K562 (cell line): ENCODE measurements around the gene NMNAT3. TPM values are rescaled to one million over a fixed set of nuclear protein-coding genes. Genes with fewer than 3 reads are reported as not detected.

Source experiments
- ATAC-seq: fragments of 200-7000 bp; cut with Tn5 transposase; 3 replicates; pipeline ENCODE4 v1.9.1; 2020; ENCODE audit warnings: moderate library complexity
- BruUV-seq: library from RNA; stranded (reverse); fragments of 400-500 nt; replicated peaks from 2 replicates; lab custom pipeline; 2021; lab: Mats Ljungman, UMichigan
- CTCF ChIA-PET: fragments of 300-600 bp; formaldehyde crosslinking; extraction: SDS; loops from one replicate; lab custom pipeline; 2021; ENCODE audit warnings: low intra/inter-chr PET ratio; lab: Yijun Ruan, JAX
- POLR2A ChIA-PET: fragments of 300-600, 350-650 bp; sonication (Branson Sonifier 250); formaldehyde crosslinking; extraction: SDS; loops from one replicate; lab custom pipeline; 2021; ENCODE audit warnings: antibody characterized with exemption, inconsistent platforms; lab: Yijun Ruan, JAX
- DNase-seq, 4 experiments: peaks; one replicate each; pipeline versions ENCODE4 v3.0.0 to v3.0.0-alpha.2; 2011 to 2018; ENCODE audit warnings: low spot score in 3 of 4, mixed read lengths in 3 of 4; ENCODE audit errors: extremely low read depth in 1 of 4
- FAIRE-seq: peaks from 2 replicates; lab custom pipeline; 2011; peaks lifted over from hg19 to GRCh38; lab: Jason Lieb, UNC
- H2AFZ ChIP-seq: 2 replicates; pipeline ENCODE4 v1.6.0; 2011; ENCODE audit warnings: low read depth, low read length, control low read depth, inconsistent platforms
- H3K27ac ChIP-seq: fragments of 200-600 bp; 3 replicates; pipeline ENCODE4 v1.8.0; 2011; ENCODE audit warnings: low read depth, mild to moderate bottlenecking, control low read depth, inconsistent platforms, low read length, moderate library complexity, mixed read lengths; ENCODE audit errors: extremely low read depth
- H3K27me3 ChIP-seq, 2 experiments: fragments of 300-600 bp in 1 of 2; 2 replicates in 1 of 2; 3 replicates in 1 of 2; pipeline versions ENCODE4 v1.6.0 to v1.8.0; 2011; ENCODE audit warnings: inconsistent platforms in 2 of 2, low read length in 2 of 2, mild to moderate bottlenecking in 1 of 2, mixed read lengths in 1 of 2, moderate library complexity in 1 of 2; ENCODE audit not compliant: control insufficient read depth in 2 of 2, insufficient read depth in 2 of 2
- H3K36me3 ChIP-seq: fragments of 300-600 bp; 3 replicates; pipeline ENCODE4 v1.8.0; 2011; ENCODE audit warnings: mild to moderate bottlenecking, low read length, inconsistent platforms; ENCODE audit not compliant: control insufficient read depth, insufficient read depth
- H3K4me1 ChIP-seq, 2 experiments: fragments of 200-600 bp in 1 of 2; replicated peaks in 1 of 2; 2 replicates in 1 of 2; 3 replicates in 1 of 2; pipeline versions ENCODE4 v1.5.1 to v1.8.0; 2011; ENCODE audit warnings: inconsistent platforms in 2 of 2, low read length in 2 of 2, mild to moderate bottlenecking in 1 of 2, mixed read lengths in 1 of 2, moderate library complexity in 1 of 2; ENCODE audit not compliant: control insufficient read depth in 2 of 2, insufficient read depth in 2 of 2
- H3K4me2 ChIP-seq: 2 replicates; pipeline ENCODE4 v1.6.1; 2011; ENCODE audit warnings: low read length, control low read depth, inconsistent platforms, mixed read lengths; ENCODE audit not compliant: insufficient read depth
- H3K4me3 ChIP-seq: fragments of 200-600 bp; sonication (generic), shearing (Covaris generic); 2 replicates; pipeline ENCODE4 v1.5.1; 2016; ENCODE audit warnings: control low read depth, inconsistent platforms
- H3K79me2 ChIP-seq: fragments of 200-600 bp; 3 replicates; pipeline ENCODE4 v1.8.0; 2011; ENCODE audit warnings: low read length, inconsistent platforms; ENCODE audit not compliant: control insufficient read depth, insufficient read depth
- H3K9ac ChIP-seq, 2 experiments: 2 replicates each; pipeline versions ENCODE4 v1.6.0 to v1.6.1; 2011; ENCODE audit warnings: low read depth in 2 of 2, low read length in 2 of 2, control low read depth in 1 of 2, inconsistent platforms in 1 of 2, mild to moderate bottlenecking in 1 of 2, mixed read lengths in 1 of 2; ENCODE audit not compliant: insufficient read depth in 1 of 2
- H3K9me1 ChIP-seq: one replicate; pipeline ENCODE4 v1.6.0; 2011; ENCODE audit warnings: inconsistent platforms, mild to moderate bottlenecking, low read length, moderate library complexity; ENCODE audit not compliant: control insufficient read depth, insufficient read depth
- H3K9me3 ChIP-seq: replicated peaks from 2 replicates; pipeline ENCODE4 v1.5.1; 2011; ENCODE audit warnings: low read depth, low read length, inconsistent platforms; ENCODE audit not compliant: control insufficient read depth, insufficient read depth
- H4K20me1 ChIP-seq: replicated peaks from 2 replicates; pipeline ENCODE4 v1.6.1; 2011; ENCODE audit warnings: low read length, inconsistent platforms, mixed read lengths; ENCODE audit not compliant: control insufficient read depth, insufficient read depth
- BHLHE40 ChIP-seq: IDR thresholded peaks from 2 replicates; pipeline ENCODE4 v1.6.1; 2011; ENCODE audit warnings: low read length, improper control_type of control experiment
- BRD9 ChIP-seq: fragments of 450-650 bp; IDR thresholded peaks from 2 replicates; pipeline ENCODE4 v1.6.1; 2018; ENCODE audit warnings: low read depth; ENCODE audit not compliant: partially characterized antibody
- BRF1 ChIP-seq: IDR thresholded peaks from 3 replicates; pipeline ENCODE4 v1.6.1; 2011; ENCODE audit warnings: borderline replicate concordance, mild to moderate bottlenecking; ENCODE audit not compliant: insufficient read length; ENCODE audit errors: extremely low read depth
- EHMT2 ChIP-seq: fragments of 450-650 bp; IDR thresholded peaks from 2 replicates; pipeline ENCODE4 v1.6.1; 2018; ENCODE audit warnings: antibody characterized with exemption
- FOXP1 ChIP-seq: sonication (generic); formaldehyde crosslinking; IDR thresholded peaks from 2 replicates; pipeline ENCODE4 v1.8.0; 2022; ENCODE audit warnings: mild to moderate bottlenecking, missing genetic modification reagents
- HDGF ChIP-seq: fragments of 450-650 bp; IDR thresholded peaks from 2 replicates; pipeline ENCODE4 v1.6.1; 2016
- HNRNPK ChIP-seq: fragments of 200-400 bp; formaldehyde crosslinking; IDR thresholded peaks from one replicate; pipeline ENCODE4 v1.6.1; 2018; ENCODE audit warnings: mild to moderate bottlenecking, low read depth, low read length; ENCODE audit not compliant: poor library complexity, severe bottlenecking
- POLR2A ChIP-seq: fragments of 450-650 bp; conservative IDR thresholded peaks from 2 replicates; pipeline ENCODE4 v1.6.1; 2016
- POLR3A ChIP-seq: IDR thresholded peaks from 2 replicates; pipeline ENCODE4 v1.6.1; 2011; ENCODE audit warnings: borderline replicate concordance, mild to moderate bottlenecking, moderate library complexity; ENCODE audit not compliant: insufficient read length, insufficient read depth; ENCODE audit errors: extremely low read depth
- RBFOX2 ChIP-seq: fragments of 200-400 bp; formaldehyde crosslinking; IDR thresholded peaks from 2 replicates; pipeline ENCODE4 v1.6.1; 2017; ENCODE audit warnings: low read depth, mild to moderate bottlenecking, low read length, moderate library complexity
- REST ChIP-seq, 2 experiments: fragments of 450-650 bp; formaldehyde crosslinking in 1 of 2; IDR thresholded peaks; 2 replicates each; pipeline versions ENCODE4 v1.4.0 to v1.6.1; 2014 to 2020; ENCODE audit warnings: mild to moderate bottlenecking in 2 of 2, borderline replicate concordance in 1 of 2, low read depth in 1 of 2
- TAL1 ChIP-seq: fragments of 450-650 bp; IDR thresholded peaks from 2 replicates; pipeline ENCODE4 v1.6.1; 2016; ENCODE audit warnings: mild to moderate bottlenecking
- TFAM ChIP-seq: fragments of 250-450 bp; sonication (Bioruptor Pico); conservative IDR thresholded peaks from 2 replicates; pipeline ENCODE4 v1.5.0; 2021; ENCODE audit warnings: mild to moderate bottlenecking, moderate library complexity
- ZBED1 ChIP-seq: IDR thresholded peaks from 2 replicates; pipeline ENCODE4 v1.6.1; 2014
- ZBTB49 ChIP-seq: sonication (generic); formaldehyde crosslinking; IDR thresholded peaks from 2 replicates; pipeline ENCODE4 v1.8.0; 2022; ENCODE audit warnings: missing genetic modification reagents, mild to moderate bottlenecking, borderline replicate concordance
- WGBS: fragments of 100-300 bp; shearing (Covaris generic); methylation state at CpG from one replicate; pipeline ENCODE4 v1.1.6; 2016; ENCODE audit warnings: low coverage, mixed read lengths; ENCODE audit not compliant: insufficient coverage; ENCODE audit errors: missing lambda C conversion rate; 5-methylcytosine and 5-hydroxymethylcytosine counted together
- in situ Hi-C: fragments of 300-500 bp; cut with MboI; formaldehyde crosslinking; loops from 4 replicates; pipeline ENCODE4 v1.15.0; 2018; ENCODE audit warnings: inconsistent platforms, mixed read lengths
- intact Hi-C: fragments of 100-400 bp; cut with micrococcal nuclease; formaldehyde crosslinking; loops from 2 replicates; pipeline ENCODE4 v1.14.2; 2022
- polyA plus RNA-seq, 8 experiments: library from polyadenylated mRNA; depleted of rRNA in 4 of 8; stranded (reverse) in 5 of 8; unstranded in 3 of 8; fragments of >200 nt; fragmentation: Nextera tagmentation in 2 of 8; fragmentation: Illumina TruSeq in 1 of 8; extraction: Ambion mirVana in 2 of 8; extraction: Trizol in 1 of 8; gene quantifications; 2 replicates each; pipeline versions ENCODE4 v1.2.1 to v1.2.3, GENCODE V29; 2011 to 2014; ENCODE audit warnings: inconsistent platforms in 1 of 8, missing spikeins in 1 of 8
- total RNA-seq, 7 experiments: library from RNA; depleted of rRNA in 6 of 7; stranded (reverse); fragments of >200 nt in 6 of 7; fragmentation: Illumina TruSeq in 2 of 7; extraction: Trizol in 2 of 7; gene quantifications; 2 replicates each; pipeline versions ENCODE4 v1.2.1 to v1.2.3, GENCODE V29; 2011 to 2021; ENCODE audit warnings: low replicate concordance in 1 of 7

NMNAT3 gene
- total and polyA plus RNA-seq, 9 of the 15 experiments (the other 6 are each of a cell fraction or from before 2014, with no cell fraction given), result 2.3 to 12.5 (median 6.6) TPM

- TF ChIP-seq FOXP1 (CRISPR knock-in tag) (no peak), RBFOX2 (no peak), ZBTB49 (CRISPR knock-in tag) (no peak), BRF1 (no peak), POLR2A (no peak), BRD9 (no peak), BHLHE40 (no peak), POLR3A (no peak), HNRNPK (no peak), EHMT2 (no peak), TFAM (CRISPR knock-in tag) (no peak), TAL1 (no peak), HDGF (no peak), REST (IDR thresholded peaks at IDR 0.05; ENCODE audit: borderline replicate concordance) (no peak), REST (CRISPR knock-in tag; IDR thresholded peaks at IDR 0.05; ENCODE audit: low read depth) (no peak), ZBED1 (no peak)
- Histone ChIP-seq H3K4me2 (no peak overlapping the region), H3K36me3 (no peaks in the 10 kb centered on the region), H4K20me1 (no peaks in the 10 kb centered on the region), H2AFZ (no peak overlapping the region), H3K9me1 (no peaks in the 10 kb centered on the region), H3K27ac (no peak overlapping the region), H3K4me1 (no peaks in the 10 kb centered on the region), H3K27me3 (peaks cover 5 to 10% of the 10 kb centered on the region in 2 experiments; a peak in 3 of 5 replicates), H3K4me3 (no peak overlapping the region), H3K79me2 (no peaks in the 10 kb centered on the region), H3K9me3 (no peaks in the 10 kb centered on the region), H3K9ac (no peak overlapping the region)
- BruUV-seq, result no TSS peak
- FAIRE-seq, result no peak
- DNase-seq, result no peak
- in situ Hi-C loops, result no loop called here
- ChIA-PET POLR2A (no interaction called here), CTCF (no interaction called here)
- ATAC-seq, result no peak
- intact Hi-C loops, result no loop called here
- WGBS, result 0% methylated on average over 4 of the region's 4 CpGs
Measured at GRCh38 chr3:139689122-139689521, 11.3 kb upstream of the NMNAT3 start.
